Measurements from ENCODE around the gene SLC2A4RG. TPM values are rescaled to one million over a fixed set of nuclear protein-coding genes. Genes with fewer than 3 reads are reported as not detected.

Gene SLC2A4RG
- total and polyA plus RNA-seq, 12 donors = 7.9 to 210 (median 47.9) TPM

DNA sequence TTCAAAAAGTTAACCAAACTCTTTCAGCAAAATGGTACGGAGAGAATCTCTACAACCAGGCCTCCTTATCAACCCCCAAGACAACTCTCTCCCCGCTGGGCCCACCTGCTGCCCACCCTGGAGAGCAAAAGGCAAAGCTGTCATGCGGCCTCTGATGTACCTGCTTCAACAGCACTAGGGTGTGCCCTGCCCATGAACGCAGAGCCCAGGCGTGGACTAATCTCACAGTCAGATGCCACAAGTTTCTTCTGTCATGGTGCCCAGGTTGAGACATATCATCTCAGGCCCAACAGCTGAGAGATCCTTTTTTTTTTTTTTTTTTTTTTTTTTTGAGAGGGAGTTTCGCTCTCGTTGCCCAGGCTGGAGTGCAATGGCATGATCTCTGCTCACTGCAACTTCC lies 26.3 kb downstream of the SLC2A4RG start:
- no peaks in the 10 kb centered on the region for H3K4me1 ChIP-seq (replicated peaks in 1 of 2)

GRCh38 chr20:63766695-63767426 lies 27.3 kb downstream of the SLC2A4RG start:
- no peak for DNase-seq
- Histone ChIP-seq H3K9me3 (replicated peaks in 1 of 3) (no peaks in the 10 kb centered on the region), H3K4me3 (no peak overlapping the region), H3K4me1 (replicated peaks in 1 of 2) (no peaks in the 10 kb centered on the region), H3K27me3 (no peaks in the 10 kb centered on the region), H3K36me3 (replicated peaks in 1 of 2) (peaks cover 0 to 30% of the 10 kb centered on the region in 2 donors), H3K27ac (no peak overlapping the region)
- 96 to 97% (median 97%) methylated on average over 23 to 38 of the region's 38 CpGs for WGBS, 4 donors
- TF ChIP-seq CTCF (IDR thresholded peaks at IDR 0.05) = no peak
- no peak for TF ChIP-seq POLR2A (IDR thresholded peaks at IDR 0.05)
- intact Hi-C loops (cut with DNase I) = no loop called here

More for the DNA sequence above, 26.3 kb downstream of the SLC2A4RG start:
- TF ChIP-seq CTCF (IDR thresholded peaks at IDR 0.05) (no peak), POLR2A (IDR thresholded peaks at IDR 0.05) (no peak)
- Histone ChIP-seq H3K4me3 (no peak overlapping the region), H3K27ac (no peak overlapping the region), H3K9me3 (replicated peaks in 1 of 3) (no peaks in the 10 kb centered on the region), H3K36me3 (replicated peaks in 1 of 2) (peaks cover 0 to 30% of the 10 kb centered on the region in 2 donors), H3K27me3 (no peaks in the 10 kb centered on the region)
- DNase-seq = no peak
- 92 to 98% (median 93%) methylated on average over 7 of the region's 7 CpGs for WGBS, 4 donors
- intact Hi-C loops (cut with DNase I) = no loop called here

DNA sequence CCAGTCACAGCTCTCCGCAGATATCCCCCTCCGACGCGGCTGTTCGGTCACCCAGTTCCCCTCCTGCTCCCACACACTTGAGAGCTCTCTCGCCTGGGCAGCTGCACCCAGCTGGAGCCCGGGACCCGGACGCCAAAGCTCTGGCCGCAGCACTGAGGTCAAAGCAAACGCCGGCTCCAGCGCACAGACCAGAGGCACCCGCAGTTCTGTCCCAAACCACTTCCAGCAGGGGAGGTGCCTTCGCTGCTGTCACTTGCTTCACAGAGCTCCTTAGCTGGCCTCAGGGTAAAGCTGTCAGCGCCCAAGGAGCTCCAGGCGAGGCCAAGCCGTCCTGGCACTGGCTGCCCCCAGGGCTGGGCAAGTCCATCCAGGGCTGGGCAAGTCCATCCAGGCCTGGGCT lies 27.9 kb downstream of the SLC2A4RG start:
- intact Hi-C loops (cut with DNase I) = no loop called here
- WGBS, 4 donors = 77 to 92% (median 90%) methylated on average over 9 to 18 of the region's 18 CpGs
- DNase-seq = no peak
- H3K4me1 ChIP-seq (replicated peaks in 1 of 2) = peaks cover 0 to 4% of the 10 kb centered on the region in 2 donors
- H3K9me3 ChIP-seq (replicated peaks in 1 of 3) = no peaks in the 10 kb centered on the region
- H3K4me3 ChIP-seq = no peak overlapping the region
- H3K36me3 ChIP-seq (replicated peaks in 1 of 2) = peaks cover 0 to 30% of the 10 kb centered on the region in 2 donors
- no peaks in the 10 kb centered on the region for H3K27me3 ChIP-seq
- TF ChIP-seq POLR2A (IDR thresholded peaks at IDR 0.05) = no peak
- no peak for TF ChIP-seq CTCF (IDR thresholded peaks at IDR 0.05)
- no peak overlapping the region for H3K27ac ChIP-seq

- WGBS, 4 donors = 89 to 94% (median 92%) methylated on average over 6 to 7 of the region's 7 CpGs
- Histone ChIP-seq H3K4me3 (no peak overlapping the region), H3K36me3 (replicated peaks in 1 of 2) (peaks cover 0 to 29% of the 10 kb centered on the region in 2 donors), H3K9me3 (replicated peaks in 1 of 3) (no peaks in the 10 kb centered on the region), H3K27me3 (no peaks in the 10 kb centered on the region), H3K4me1 (replicated peaks in 1 of 2) (peaks cover 2 to 8% of the 10 kb centered on the region in 2 donors), H3K27ac (no peak overlapping the region)
- TF ChIP-seq POLR2A (IDR thresholded peaks at IDR 0.05) (no peak), CTCF (IDR thresholded peaks at IDR 0.05) (no peak)
- intact Hi-C loops (cut with DNase I) = no loop called here
- no peak for DNase-seq
These were observed 28.3 kb downstream of the SLC2A4RG start for GRCh38 chr20:63767886-63768285.

Measured in adrenal gland (tissue), 12 donors.